B cell (primary cell): ENCODE results near the gene RABL6. TPM values are rescaled to one million over a fixed set of nuclear protein-coding genes. Genes with fewer than 3 reads are reported as not detected.

ENCODE experiments used
- ATAC-seq: fragments of 200-7000 bp; cut with Tn5 transposase; one replicate; pipeline ENCODE4 v1.10.0; 2021; ENCODE audit warnings: low read depth, mild to moderate bottlenecking, moderate number of reproducible peaks, moderate library complexity
- CTCF ChIA-PET: fragments of 350-600 bp; sonication (Branson Sonifier 250); formaldehyde crosslinking; loops from one replicate; lab custom pipeline; 2021; ENCODE audit warnings: antibody characterized with exemption, inconsistent platforms; lab: Charles Lee
- POLR2A ChIA-PET: fragments of 350-600 bp; sonication (Branson Sonifier 250); formaldehyde crosslinking; loops from one replicate; lab custom pipeline; 2021; ENCODE audit warnings: antibody characterized with exemption; lab: Charles Lee
- DNase-seq: peaks from one replicate; pipeline ENCODE4 v3.0.0; 2013
- H2AFZ ChIP-seq: 2 replicates; pipeline ENCODE4 v1.6.1; 2012; ENCODE audit warnings: mild to moderate bottlenecking, low read depth, low read length; ENCODE audit not compliant: insufficient read depth, poor library complexity, severe bottlenecking
- H3K27ac ChIP-seq, 2 donors: 1 replicate in 1 of 2; 2 replicates in 1 of 2; pipeline ENCODE4 v1.5.1; 2012 to 2013; ENCODE audit warnings: low read length in 2 of 2, mild to moderate bottlenecking in 2 of 2, moderate library complexity in 1 of 2
- H3K27me3 ChIP-seq, 4 experiments: fragments of 200-600 bp in 1 of 4; sonication (generic) in 1 of 4; replicated peaks in 1 of 4; 1 replicate in 2 of 4; 2 replicates in 2 of 4; pipeline versions ENCODE4 v1.6.1 to v1.7.0; 2013 to 2016; ENCODE audit warnings: low read length in 3 of 4, mild to moderate bottlenecking in 2 of 4, mixed read lengths in 1 of 4, moderate library complexity in 1 of 4; ENCODE audit not compliant: insufficient read depth in 4 of 4, control insufficient read depth in 3 of 4; ENCODE audit errors: control extremely low read depth in 1 of 4
- H3K36me3 ChIP-seq, 2 experiments: replicated peaks in 1 of 2; 1 replicate in 1 of 2; 2 replicates in 1 of 2; pipeline versions ENCODE4 v1.6.1 to v1.7.1; 2013; ENCODE audit warnings: low read length in 1 of 2; ENCODE audit not compliant: insufficient read depth in 2 of 2, control insufficient read depth in 1 of 2; ENCODE audit errors: control extremely low read depth in 1 of 2, extremely low read depth in 1 of 2
- H3K4me1 ChIP-seq, 2 donors: fragments of 200-600 bp in 1 of 2; sonication (generic) in 1 of 2; 1 replicate in 1 of 2; 2 replicates in 1 of 2; pipeline versions ENCODE4 v1.5.1 to v1.6.1; 2013 to 2017; ENCODE audit warnings: low read length in 2 of 2; ENCODE audit not compliant: control insufficient read depth in 2 of 2, insufficient read depth in 2 of 2
- H3K4me2 ChIP-seq: replicated peaks from 2 replicates; pipeline ENCODE3; 2012; ENCODE audit warnings: mild to moderate bottlenecking, low read depth, low read length; ENCODE audit not compliant: poor library complexity, severe bottlenecking
- H3K4me3 ChIP-seq, 5 experiments: fragments of 200-600 bp in 1 of 5; sonication (generic) in 1 of 5; 1 replicate in 3 of 5; 2 replicates in 2 of 5; pipeline versions ENCODE4 v1.5.1 to v1.7.0; 2011 to 2016; ENCODE audit warnings: low read length in 4 of 5, mild to moderate bottlenecking in 4 of 5, low read depth in 2 of 5, control low read depth in 1 of 5, moderate library complexity in 1 of 5; ENCODE audit not compliant: insufficient read depth in 1 of 5; ENCODE audit errors: control extremely low read depth in 1 of 5, extremely low read depth in 1 of 5
- H3K79me2 ChIP-seq: fragments of 200-600 bp; sonication (generic); one replicate; pipeline ENCODE4 v1.6.0; 2016; ENCODE audit warnings: low read length; ENCODE audit not compliant: control insufficient read depth, insufficient read depth
- H3K9ac ChIP-seq: fragments of 200-600 bp; sonication (generic); 2 replicates; pipeline ENCODE4 v1.6.1; 2017; ENCODE audit warnings: mild to moderate bottlenecking, low read length, moderate library complexity
- H3K9me3 ChIP-seq, 3 donors: one replicate each; pipeline versions ENCODE4 v1.6.1 to v1.7.1; 2013; ENCODE audit warnings: low read length in 2 of 3; ENCODE audit not compliant: control insufficient read depth in 2 of 3, insufficient read depth in 1 of 3; ENCODE audit errors: control extremely low read depth in 1 of 3
- H4K20me1 ChIP-seq: 2 replicates; pipeline ENCODE4 v1.6.0; 2012; ENCODE audit warnings: mild to moderate bottlenecking, low read length; ENCODE audit not compliant: insufficient read depth, control insufficient read depth, poor library complexity, severe bottlenecking
- H3K27ac Mint-ChIP-seq: one replicate; pipeline ENCODE4 v1.8.0; 2021; ENCODE audit warnings: mixed read lengths
- H3K27me3 Mint-ChIP-seq: one replicate; pipeline ENCODE4 v1.8.0; 2021; ENCODE audit warnings: mixed read lengths
- H3K4me1 Mint-ChIP-seq: one replicate; pipeline ENCODE4 v1.8.0; 2021; ENCODE audit warnings: mixed read lengths
- H3K4me3 Mint-ChIP-seq: one replicate; pipeline ENCODE4 v1.8.0; 2021; ENCODE audit warnings: mixed read lengths
- H3K9me3 Mint-ChIP-seq: one replicate; pipeline ENCODE4 v1.8.0; 2022; ENCODE audit warnings: mixed read lengths; ENCODE audit not compliant: insufficient read depth
- EZH2 ChIP-seq: IDR thresholded peaks from 2 replicates; pipeline ENCODE4 v1.6.1; 2012; ENCODE audit warnings: borderline replicate concordance, low read depth, mild to moderate bottlenecking, moderate library complexity, low read length; ENCODE audit not compliant: insufficient read depth, poor library complexity, severe bottlenecking
- WGBS: methylation state at CpG from one replicate; pipeline ENCODE4 v1.1.5; 2013; ENCODE audit warnings: missing lambda C conversion rate; ENCODE audit not compliant: insufficient coverage; 5-methylcytosine and 5-hydroxymethylcytosine counted together
- intact Hi-C: fragments of 100-400 bp; cut with micrococcal nuclease; formaldehyde crosslinking; loops from one replicate; pipeline ENCODE4 v1.10.0; 2022
- polyA plus RNA-seq: library from polyadenylated mRNA; depleted of rRNA; stranded (reverse); fragments of >200 nt; gene quantifications from 2 replicates; pipeline ENCODE4 v1.2.3, GENCODE V29; 2012
- total RNA-seq, 2 donors: library from RNA; stranded (reverse); fragments of 120-200 nt in 1 of 2; gene quantifications; 1 replicate in 1 of 2; 2 replicates in 1 of 2; pipeline versions ENCODE4 v1.2.3 to v1.2.4, GENCODE V29; 2013 to 2022
- TF ChIP-seq, protein P1 (sequence below): fragments of 200-600 bp; IDR thresholded peaks from one replicate; pipeline ENCODE4 v1.8.0; 2022; ENCODE audit warnings: antibody characterized with exemption, mild to moderate bottlenecking

RABL6 gene
- total and polyA plus RNA-seq, 2 donors (not counting 1 experiment from before 2014, with no cell fraction given): 33.6 to 70.5 TPM

DNA sequence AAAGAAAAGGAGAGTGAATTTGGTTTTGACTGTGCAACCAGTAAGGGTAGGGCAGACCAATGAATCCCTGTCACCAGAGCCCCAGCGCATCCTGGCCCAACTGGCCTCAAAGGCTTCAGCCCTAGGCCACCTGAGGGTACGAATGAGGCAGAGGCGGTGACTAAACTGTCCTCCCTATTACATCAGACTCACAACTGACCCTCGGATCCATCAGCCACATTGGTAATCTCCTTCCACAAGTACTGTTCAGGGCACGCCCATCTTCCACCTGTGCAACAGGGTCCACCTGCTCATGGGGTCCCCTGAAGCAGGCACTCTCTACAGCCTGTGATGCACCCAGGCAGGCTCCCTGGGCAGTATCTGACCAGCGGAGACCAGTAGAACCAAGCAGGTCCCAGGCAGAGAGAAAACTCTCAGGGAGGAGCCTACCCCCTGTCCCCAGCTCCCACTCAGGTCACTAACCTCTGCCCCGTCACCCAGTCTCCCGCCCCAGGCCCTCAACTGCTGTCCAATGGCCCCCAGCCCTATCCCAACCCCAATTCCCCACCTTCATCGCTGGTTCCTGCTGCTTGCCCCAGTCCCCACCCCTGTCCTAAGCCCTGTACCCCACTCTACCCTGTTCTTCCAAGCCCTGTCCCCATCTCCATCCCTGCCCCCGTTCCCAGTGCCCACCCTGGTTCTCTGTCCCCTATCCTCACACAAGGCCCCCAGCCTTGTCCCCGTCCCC, 57.5 kb downstream of the RABL6 start:
- Histone ChIP-seq H3K4me1 (peaks cover 8 to 19% of the 10 kb centered on the region in 2 donors), H2AFZ (peak overlapping the region; percentile 80), H3K4me2 (peak overlapping the region; percentile 92), H3K4me3 (peak overlapping the region in 4 of 5 experiments; percentile 62 to 85 (median 74)), H3K9ac (peak overlapping the region; percentile 96), H3K27ac (peak overlapping the region in 1 of 2 donors; percentile 92), H3K36me3 (peaks cover 0 to 37% of the 10 kb centered on the region in 2 experiments), H3K27me3 (no peaks in the 10 kb centered on the region), H3K9me3 (peaks cover 0 to 2% (median 0%) of the 10 kb centered on the region in 3 donors), H4K20me1 (peaks cover 24% of the 10 kb centered on the region), H3K79me2 (peaks cover 35% of the 10 kb centered on the region)
- H3K4me1 Mint-ChIP-seq: peaks cover 22% of the 10 kb centered on the region
- intact Hi-C loops: no loop called here
- no peak for DNase-seq
- TF ChIP-seq, protein P1, sequence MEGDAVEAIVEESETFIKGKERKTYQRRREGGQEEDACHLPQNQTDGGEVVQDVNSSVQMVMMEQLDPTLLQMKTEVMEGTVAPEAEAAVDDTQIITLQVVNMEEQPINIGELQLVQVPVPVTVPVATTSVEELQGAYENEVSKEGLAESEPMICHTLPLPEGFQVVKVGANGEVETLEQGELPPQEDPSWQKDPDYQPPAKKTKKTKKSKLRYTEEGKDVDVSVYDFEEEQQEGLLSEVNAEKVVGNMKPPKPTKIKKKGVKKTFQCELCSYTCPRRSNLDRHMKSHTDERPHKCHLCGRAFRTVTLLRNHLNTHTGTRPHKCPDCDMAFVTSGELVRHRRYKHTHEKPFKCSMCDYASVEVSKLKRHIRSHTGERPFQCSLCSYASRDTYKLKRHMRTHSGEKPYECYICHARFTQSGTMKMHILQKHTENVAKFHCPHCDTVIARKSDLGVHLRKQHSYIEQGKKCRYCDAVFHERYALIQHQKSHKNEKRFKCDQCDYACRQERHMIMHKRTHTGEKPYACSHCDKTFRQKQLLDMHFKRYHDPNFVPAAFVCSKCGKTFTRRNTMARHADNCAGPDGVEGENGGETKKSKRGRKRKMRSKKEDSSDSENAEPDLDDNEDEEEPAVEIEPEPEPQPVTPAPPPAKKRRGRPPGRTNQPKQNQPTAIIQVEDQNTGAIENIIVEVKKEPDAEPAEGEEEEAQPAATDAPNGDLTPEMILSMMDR: no peak
- no peak for TF ChIP-seq EZH2
- 70% methylated on average over 11 of the region's 11 CpGs for WGBS
- peak overlapping the region; percentile 90 for H3K4me3 Mint-ChIP-seq
- CTCF ChIA-PET: no interaction called here
- H3K9me3 Mint-ChIP-seq: no peaks in the 10 kb centered on the region
- POLR2A ChIA-PET: interaction anchor here (0.6 kb wide), 1 partner anchor 8 kb away, joined by 5 read pairs; no protein-coding TSS in a partner anchor
- no peak for ATAC-seq
- H3K27me3 Mint-ChIP-seq: no peaks in the 10 kb centered on the region
- peak overlapping the region; percentile 61 for H3K27ac Mint-ChIP-seq

DNA sequence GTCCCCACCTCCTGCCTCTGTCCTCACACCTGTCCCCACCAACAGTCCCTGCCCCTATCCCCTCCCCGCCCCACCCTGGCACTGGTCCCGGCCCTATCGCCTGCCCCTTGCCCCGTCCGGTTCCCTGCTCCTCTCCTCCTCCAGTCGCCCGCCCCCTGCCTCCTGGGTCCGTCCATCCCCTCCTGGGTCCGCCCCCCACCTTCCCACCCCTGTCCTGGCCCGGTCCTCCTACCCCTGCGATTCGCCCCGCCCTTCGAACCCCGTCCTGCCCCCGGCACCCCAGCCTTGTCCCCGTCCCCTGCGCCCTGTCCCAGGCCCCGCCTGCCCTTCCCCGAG, 58.0 kb downstream of the RABL6 start:
- peak overlapping the region; percentile 92 for H3K4me2 ChIP-seq
- peak overlapping the region in 4 of 5 experiments; percentile 62 to 85 (median 74) for H3K4me3 ChIP-seq
- H3K27ac ChIP-seq: peak overlapping the region; percentile 48 to 92
- Mint-ChIP-seq H3K4me1 (peaks cover 19% of the 10 kb centered on the region), H3K27ac (peak overlapping the region; percentile 61), H3K27me3 (no peaks in the 10 kb centered on the region), H3K4me3 (peak overlapping the region; percentile 90), H3K9me3 (no peaks in the 10 kb centered on the region)
- ChIA-PET CTCF (no interaction called here), POLR2A (interaction anchor here (1.0 to 1.5 kb wide), 5 partner anchors 15 to 66 kb away, joined by 3 to 5 read pairs (median 4); partner anchors contain the start of gene TRAF2)
- ATAC-seq (no peak), DNase-seq (no peak)
- H4K20me1 ChIP-seq: peaks cover 24% of the 10 kb centered on the region
- H3K79me2 ChIP-seq: peaks cover 35% of the 10 kb centered on the region
- peaks cover 0 to 35% of the 10 kb centered on the region in 2 experiments for H3K36me3 ChIP-seq
- peaks cover 0 to 2% (median 0%) of the 10 kb centered on the region in 3 donors for H3K9me3 ChIP-seq
- no peak for TF ChIP-seq EZH2
- TF ChIP-seq, protein P1: no peak
- peak overlapping the region; percentile 80 for H2AFZ ChIP-seq
- intact Hi-C loops: loop anchor here (1.0 kb wide), 4 partner anchors 16 to 74 kb away; partner anchors contain the start of genes PHPT1, TMEM141 and TRAF2
- H3K4me1 ChIP-seq: peaks cover 8 to 19% of the 10 kb centered on the region in 2 donors
- peak overlapping the region; percentile 96 for H3K9ac ChIP-seq
- under 1% methylated on average over 8 of the region's 20 CpGs for WGBS
- H3K27me3 ChIP-seq: no peaks in the 10 kb centered on the region
